K562 (cell line): ENCODE results near the gene CISD3. TPM values are rescaled to one million over a fixed set of nuclear protein-coding genes. Genes with fewer than 3 reads are reported as not detected.

ENCODE experiments used
- ADNP ChIP-seq: fragments of 200-800 bp; sonication (Bioruptor generic); IDR thresholded peaks from 2 replicates; pipeline ENCODE4 v1.6.1; 2016; ENCODE audit warnings: missing genetic modification characterization, missing compliant biosample characterization
- REST ChIP-seq, 2 experiments: fragments of 450-650 bp; formaldehyde crosslinking in 1 of 2; IDR thresholded peaks; 2 replicates each; pipeline versions ENCODE4 v1.4.0 to v1.6.1; 2014 to 2020; ENCODE audit warnings: mild to moderate bottlenecking in 2 of 2, borderline replicate concordance in 1 of 2, low read depth in 1 of 2
- ZNF318 ChIP-seq, 2 experiments: fragments of 450-650 bp; IDR thresholded peaks; 2 replicates each; pipeline ENCODE4 v1.6.1; 2016; ENCODE audit warnings: mild to moderate bottlenecking in 2 of 2, borderline replicate concordance in 1 of 2, low read depth in 1 of 2, moderate library complexity in 1 of 2
- polyA plus RNA-seq, 8 experiments: library from polyadenylated mRNA; depleted of rRNA in 4 of 8; stranded (reverse) in 5 of 8; unstranded in 3 of 8; fragments of >200 nt; fragmentation: Nextera tagmentation in 2 of 8; fragmentation: Illumina TruSeq in 1 of 8; extraction: Ambion mirVana in 2 of 8; extraction: Trizol in 1 of 8; gene quantifications; 2 replicates each; pipeline versions ENCODE4 v1.2.1 to v1.2.3, GENCODE V29; 2011 to 2014; ENCODE audit warnings: inconsistent platforms in 1 of 8, missing spikeins in 1 of 8
- total RNA-seq, 7 experiments: library from RNA; depleted of rRNA in 6 of 7; stranded (reverse); fragments of >200 nt in 6 of 7; fragmentation: Illumina TruSeq in 2 of 7; extraction: Trizol in 2 of 7; gene quantifications; 2 replicates each; pipeline versions ENCODE4 v1.2.1 to v1.2.3, GENCODE V29; 2011 to 2021; ENCODE audit warnings: low replicate concordance in 1 of 7

CISD3 gene
- total and polyA plus RNA-seq, 9 of the 15 experiments (the other 6 are each of a cell fraction or from before 2014, with no cell fraction given), result 5.0 to 60.7 (median 15.7) TPM

- TF ChIP-seq REST (IDR thresholded peaks at IDR 0.05; ENCODE audit: borderline replicate concordance) (no peak), REST (CRISPR knock-in tag; IDR thresholded peaks at IDR 0.05; ENCODE audit: low read depth) (no peak), ZNF318 (IDR thresholded peaks at IDR 0.05; ENCODE audit: borderline replicate concordance in 1 of 2, low read depth in 1 of 2) (no peak), ADNP (tag) (no peak)
These were observed 10.7 kb downstream of the CISD3 start (continued) for GRCh38 chr17:38740806-38741205.
